BJ (cell line): ENCODE data around the gene SIPA1L3. TPM values are rescaled to one million over a fixed set of nuclear protein-coding genes. Genes with fewer than 3 reads are reported as not detected.
A peak's percentile ranks its signal among the peaks of the same experiment; 100 is the strongest.
"Not testable (repeated sequence)": the region's sequence is repeated elsewhere in the genome, so short reads cannot be mapped to it uniquely, and the experiment has no call there.

ENCODE experiments used
- CTCF ChIA-PET: fragments of 350-600 bp; formaldehyde crosslinking; extraction: SDS; loops from one replicate; lab custom pipeline; 2021; ENCODE audit warnings: antibody characterized with exemption, inconsistent platforms; lab: Yijun Ruan, JAX
- POLR2A ChIA-PET: fragments of 300-600 bp; sonication (Branson Sonifier 250); formaldehyde crosslinking; extraction: SDS; loops from one replicate; lab custom pipeline; 2021; ENCODE audit warnings: antibody characterized with exemption; lab: Charles Lee
- DNase-seq: peaks from one replicate; pipeline ENCODE4 v3.0.0-alpha.2; 2011; ENCODE audit warnings: low read depth
- H3K27me3 ChIP-seq: 2 replicates; pipeline ENCODE4 v1.6.0; 2011; ENCODE audit warnings: low read length; ENCODE audit not compliant: control insufficient read depth, insufficient read depth
- H3K36me3 ChIP-seq: 2 replicates; pipeline ENCODE4 v1.5.1; 2011; ENCODE audit warnings: low read length; ENCODE audit not compliant: control insufficient read depth, insufficient read depth
- H3K4me3 ChIP-seq: 2 replicates; pipeline ENCODE4 v1.5.1; 2011; ENCODE audit warnings: low read depth, mild to moderate bottlenecking, control low read depth, low read length
- CTCF ChIP-seq: IDR thresholded peaks from 2 replicates; pipeline ENCODE4 v1.5.1; 2011; ENCODE audit warnings: low read depth, mild to moderate bottlenecking, control low read depth, inconsistent platforms, low read length, moderate library complexity; ENCODE audit not compliant: insufficient read depth
- polyA plus RNA-seq: library from polyadenylated mRNA; depleted of rRNA; stranded (reverse); fragments of >200 nt; gene quantifications from 2 replicates; pipeline ENCODE4 v1.2.3, GENCODE V29; 2011

Gene SIPA1L3
- polyA plus RNA-seq, 1 experiment: 4.5 TPM

GRCh38 chr19:38061294-38061693, 154.3 kb downstream of the SIPA1L3 start:
- Histone ChIP-seq H3K4me3 (no peak overlapping the region), H3K36me3 (no peaks in the 10 kb centered on the region), H3K27me3 (no peaks in the 10 kb centered on the region)
- ChIA-PET CTCF (interaction anchor here (0.7 to 0.9 kb wide), 2 partner anchors 63 to 154 kb away, joined by 3 read pairs; no protein-coding TSS in a partner anchor), POLR2A (interaction anchor here (0.8 kb wide), 1 partner anchor 12 kb away, joined by 3 read pairs; no protein-coding TSS in a partner anchor)
- DNase-seq: peak; percentile 54
- TF ChIP-seq CTCF: no peak

- ChIA-PET POLR2A (no interaction called here), CTCF (interaction anchor here (0.8 to 1.6 kb wide), 2 partner anchors 11 to 21 kb away, joined by 3 to 4 read pairs; no protein-coding TSS in a partner anchor)
- no peak for DNase-seq
- H3K4me3 ChIP-seq: no peak overlapping the region
- H3K27me3 ChIP-seq: no peaks in the 10 kb centered on the region
- TF ChIP-seq CTCF: no peak
- H3K36me3 ChIP-seq: no peaks in the 10 kb centered on the region
Observed at GRCh38 chr19:38062959-38063761, 156.2 kb downstream of the SIPA1L3 start.

- TF ChIP-seq CTCF: no peak
Observed at GRCh38 chr19:38063928-38064327, 156.9 kb downstream of the SIPA1L3 start.

GRCh38 chr19:38064661-38065425, 157.8 kb downstream of the SIPA1L3 start:
- Histone ChIP-seq H3K27me3 (no peaks in the 10 kb centered on the region), H3K4me3 (no peak overlapping the region), H3K36me3 (no peaks in the 10 kb centered on the region)
- CTCF ChIA-PET: interaction anchor here (0.8 to 1.8 kb wide), 3 partner anchors 15 to 162 kb away, joined by 3 to 6 read pairs (median 6); no protein-coding TSS in a partner anchor
- no peak for DNase-seq
- TF ChIP-seq CTCF: no peak
- POLR2A ChIA-PET: no interaction called here

More at GRCh38 chr19:38063928-38064327, 156.9 kb downstream of the SIPA1L3 start:
- Histone ChIP-seq H3K36me3 (no peaks in the 10 kb centered on the region), H3K4me3 (no peak overlapping the region), H3K27me3 (no peaks in the 10 kb centered on the region)
- ChIA-PET POLR2A (no interaction called here), CTCF (interaction anchor here (0.8 to 1.8 kb wide), 4 partner anchors 10 to 161 kb away, joined by 3 to 6 read pairs (median 5); no protein-coding TSS in a partner anchor)
- DNase-seq: no peak

GRCh38 chr19:38065775-38066174, 158.8 kb downstream of the SIPA1L3 start:
- DNase-seq, H3K4me3 ChIP-seq, H3K36me3 ChIP-seq, H3K27me3 ChIP-seq, POLR2A ChIA-PET: not testable (repeated sequence)
- CTCF ChIA-PET: interaction anchor here (1.1 to 1.8 kb wide), 3 partner anchors 30 to 163 kb away, joined by 3 to 6 read pairs (median 6); no protein-coding TSS in a partner anchor
